Activated gamma-delta T cell treated with anti-CD3 and anti-CD28 coated beads, Interleukin-2, amount 50 U/mL, for 16 hours (primary cell): ENCODE measurements around the gene SECISBP2L.
"Not testable (repeated sequence)": the region's sequence is repeated elsewhere in the genome, so short reads cannot be mapped to it uniquely, and the experiment has no call there.

Experiments
- DNase-seq: peaks from one replicate; pipeline ENCODE4 v3.0.0-alpha.2; 2020; ENCODE audit warnings: low read depth

Gene SECISBP2L

GRCh38 chr15:48999314-48999713, 46.9 kb downstream of the SECISBP2L start:
- no peak for DNase-seq

GRCh38 chr15:48996276-48996675, 50.0 kb downstream of the SECISBP2L start:
- no peak for DNase-seq

GRCh38 chr15:48993380-48993779, 52.9 kb downstream of the SECISBP2L start:
- no peak for DNase-seq

- DNase-seq, result no peak
Observed at GRCh38 chr15:48992545-48992944, 53.7 kb downstream of the SECISBP2L start.

GRCh38 chr15:48992096-48992495, 54.1 kb downstream of the SECISBP2L start:
- DNase-seq, result no peak

- DNase-seq, result no peak
Observed at GRCh38 chr15:48989170-48989569, 57.1 kb downstream of the SECISBP2L start.

GRCh38 chr15:48987142-48987541, 59.1 kb downstream of the SECISBP2L start:
- DNase-seq, result no peak

GRCh38 chr15:48986240-48986639, 60.0 kb downstream of the SECISBP2L start:
- DNase-seq, result no peak

GRCh38 chr15:48985516-48985915, 60.7 kb downstream of the SECISBP2L start:
- no peak for DNase-seq

GRCh38 chr15:48984811-48985352, 61.4 kb downstream of the SECISBP2L start:
- DNase-seq, result no peak

GRCh38 chr15:48984021-48984710, 62.1 kb downstream of the SECISBP2L start:
- no peak for DNase-seq

- DNase-seq, result no peak
Observed at GRCh38 chr15:48983300-48983699, 62.9 kb downstream of the SECISBP2L start.

- DNase-seq, result no peak
Observed at GRCh38 chr15:48981941-48982340, 64.3 kb downstream of the SECISBP2L start.

GRCh38 chr15:48978638-48979037, 67.6 kb downstream of the SECISBP2L start:
- no peak for DNase-seq

- no peak for DNase-seq
Observed at GRCh38 chr15:48976444-48977088, 69.7 kb downstream of the SECISBP2L start.

- peak; percentile 62 for DNase-seq
Observed at GRCh38 chr15:48975472-48976419, 70.5 kb downstream of the SECISBP2L start.

- DNase-seq, result no peak
Observed at GRCh38 chr15:48974882-48975281, 71.4 kb downstream of the SECISBP2L start.

GRCh38 chr15:48972750-48973503, 73.3 kb downstream of the SECISBP2L start:
- no peak for DNase-seq

- not testable (repeated sequence) for DNase-seq
Observed at GRCh38 chr15:48970926-48971325, 75.3 kb downstream of the SECISBP2L start.

- DNase-seq, result no peak
Observed at GRCh38 chr15:48968066-48968465, 78.2 kb downstream of the SECISBP2L start.

GRCh38 chr15:48967336-48967735, 78.9 kb downstream of the SECISBP2L start:
- no peak for DNase-seq
